GM21529 (cell line): Measurements from ENCODE around the gene SDF2L1.
"Not testable (repeated sequence)": the region's sequence is repeated elsewhere in the genome, so short reads cannot be mapped to it uniquely, and the experiment has no call there.

ENCODE experiments used
- ATAC-seq: cut with Tn5 transposase; IDR thresholded peaks from one replicate; pipeline ENCODE4 v1.9.1; 2021; ENCODE audit not compliant: unreplicated experiment

Gene SDF2L1

GRCh38 chr22:21686193-21686608, 44.1 kb downstream of the SDF2L1 start:
- no peak for ATAC-seq

- ATAC-seq, result no peak
Measured at GRCh38 chr22:21686634-21687393, 44.7 kb downstream of the SDF2L1 start.

GRCh38 chr22:21687685-21688259, 45.7 kb downstream of the SDF2L1 start:
- no peak for ATAC-seq

GRCh38 chr22:21688341-21688705, 46.2 kb downstream of the SDF2L1 start:
- no peak for ATAC-seq

- ATAC-seq, result no peak
Measured at GRCh38 chr22:21688706-21689381, 46.7 kb downstream of the SDF2L1 start.

- no peak for ATAC-seq
Measured at GRCh38 chr22:21690401-21690801, 48.3 kb downstream of the SDF2L1 start.

- no peak for ATAC-seq
Measured at GRCh38 chr22:21691816-21692215, 49.7 kb downstream of the SDF2L1 start.

GRCh38 chr22:21692856-21693255, 50.8 kb downstream of the SDF2L1 start:
- ATAC-seq, result not testable (repeated sequence)

GRCh38 chr22:21693333-21693998, 51.4 kb downstream of the SDF2L1 start:
- no peak for ATAC-seq
